RWPE1 (cell line): ENCODE data around the gene OCRL.
"Not testable (repeated sequence)": the region's sequence is repeated elsewhere in the genome, so short reads cannot be mapped to it uniquely, and the experiment has no call there.

ENCODE experiments used
- CTCF ChIA-PET: fragments of 350-600 bp; sonication (Branson Sonifier 250); formaldehyde crosslinking; extraction: SDS; loops from one replicate; lab custom pipeline; 2021; lab: Yijun Ruan, JAX
- POLR2A ChIA-PET: fragments of 400-600 bp; formaldehyde crosslinking; extraction: SDS; loops from one replicate; lab custom pipeline; 2020; ENCODE audit warnings: antibody characterized with exemption; ENCODE audit not compliant: low non-redundant PET; lab: Yijun Ruan, JAX
- DNase-seq: peaks from one replicate; pipeline ENCODE4 v3.0.0; 2012; ENCODE audit warnings: low spot score
- H3K27ac ChIP-seq: fragments of 450-650 bp; 2 replicates; pipeline ENCODE4 v1.5.1; 2017
- CTCF ChIP-seq: fragments of 450-650 bp; conservative IDR thresholded peaks from 2 replicates; pipeline ENCODE4 v1.5.1; 2017; ENCODE audit warnings: low read depth, mild to moderate bottlenecking

OCRL gene

GRCh38 chrX:129549124-129549523 is 9.1 kb downstream of the OCRL start:
- POLR2A ChIA-PET = no interaction called here
- CTCF ChIA-PET = no interaction called here
- no peak overlapping the region for H3K27ac ChIP-seq
- no peak for DNase-seq
- TF ChIP-seq CTCF = no peak

GRCh38 chrX:129553619-129554288 is 13.7 kb downstream of the OCRL start:
- no peak overlapping the region for H3K27ac ChIP-seq
- POLR2A ChIA-PET = no interaction called here
- TF ChIP-seq CTCF = no peak
- DNase-seq = no peak
- CTCF ChIA-PET = no interaction called here

GRCh38 chrX:129554816-129555215 is 14.8 kb downstream of the OCRL start:
- CTCF ChIA-PET, DNase-seq, POLR2A ChIA-PET, H3K27ac ChIP-seq: not testable (repeated sequence)

- CTCF ChIA-PET = no interaction called here
Measured at GRCh38 chrX:129556806-129557315, 16.8 kb downstream of the OCRL start.

GRCh38 chrX:129557844-129558480 is 17.9 kb downstream of the OCRL start:
- POLR2A ChIA-PET = no interaction called here
- CTCF ChIA-PET = no interaction called here

More at GRCh38 chrX:129556806-129557315, 16.8 kb downstream of the OCRL start:
- no peak overlapping the region for H3K27ac ChIP-seq
- DNase-seq = no peak
- no peak for TF ChIP-seq CTCF
- POLR2A ChIA-PET = no interaction called here

GRCh38 chrX:129559783-129560182 is 19.7 kb downstream of the OCRL start:
- POLR2A ChIA-PET = no interaction called here
- DNase-seq = no peak
- CTCF ChIA-PET = no interaction called here
- TF ChIP-seq CTCF = no peak
- H3K27ac ChIP-seq = no peak overlapping the region

More at GRCh38 chrX:129557844-129558480, 17.9 kb downstream of the OCRL start:
- no peak overlapping the region for H3K27ac ChIP-seq
- TF ChIP-seq CTCF = no peak
- DNase-seq = no peak

- ChIA-PET POLR2A (no interaction called here), CTCF (no interaction called here)
- DNase-seq = no peak
- no peak overlapping the region for H3K27ac ChIP-seq
- TF ChIP-seq CTCF = no peak
Measured at GRCh38 chrX:129561453-129561852, 21.4 kb downstream of the OCRL start.

GRCh38 chrX:129564345-129564744 is 24.3 kb downstream of the OCRL start:
- POLR2A ChIA-PET, CTCF ChIA-PET, DNase-seq: not testable (repeated sequence)

More at GRCh38 chrX:129564345-129564744, 24.3 kb downstream of the OCRL start:
- H3K27ac ChIP-seq = not testable (repeated sequence)
